Panc1 (cell line): ENCODE data around the gene ARID1A. TPM values are rescaled to one million over a fixed set of nuclear protein-coding genes. Genes with fewer than 3 reads are reported as not detected.

Experiments used
- ATAC-seq: fragments of 200-7000 bp; cut with Tn5 transposase; 2 replicates; pipeline ENCODE4 v1.9.1; 2020; ENCODE audit warnings: mild to moderate bottlenecking, moderate library complexity
- BruUV-seq: library from RNA; stranded (reverse); fragments of 400-500 nt; replicated peaks from 2 replicates; lab custom pipeline; 2021; lab: Mats Ljungman, UMichigan
- CTCF ChIA-PET: fragments of 300-600 bp; sonication (Branson Sonifier 250); formaldehyde crosslinking; loops from one replicate; lab custom pipeline; 2022; ENCODE audit warnings: antibody characterized with exemption; lab: Charles Lee
- POLR2A ChIA-PET: fragments of 300-600 bp; sonication (Branson Sonifier 250); formaldehyde crosslinking; loops from one replicate; lab custom pipeline; 2022; ENCODE audit warnings: antibody characterized with exemption; lab: Charles Lee
- DNase-seq: peaks from one replicate; pipeline ENCODE4 v3.0.0-alpha.2; 2010; ENCODE audit warnings: low read depth, low spot score
- H3K27ac ChIP-seq: 2 replicates; pipeline ENCODE4 v1.5.1; 2011; ENCODE audit warnings: mild to moderate bottlenecking, low read length, inconsistent platforms
- H3K27me3 ChIP-seq: fragments of 200-500 bp; sonication (Bioruptor generic); 2 replicates; pipeline ENCODE4 v1.6.0; 2014; ENCODE audit warnings: low read length, inconsistent platforms; ENCODE audit not compliant: control insufficient read depth, insufficient read depth
- H3K36me3 ChIP-seq: fragments of 200-500 bp; sonication (Bioruptor generic); 2 replicates; pipeline ENCODE4 v1.5.1; 2014; ENCODE audit warnings: inconsistent platforms, mild to moderate bottlenecking, low read length, moderate library complexity; ENCODE audit not compliant: control insufficient read depth, insufficient read depth
- H3K4me1 ChIP-seq: 2 replicates; pipeline ENCODE4 v1.5.1; 2011; ENCODE audit warnings: inconsistent platforms, mild to moderate bottlenecking, low read length, moderate library complexity; ENCODE audit not compliant: control insufficient read depth, insufficient read depth
- H3K4me3 ChIP-seq, 2 experiments: 2 replicates each; pipeline ENCODE4 v1.5.1; 2011 to 2012; ENCODE audit warnings: low read depth in 2 of 2, low read length in 2 of 2, mild to moderate bottlenecking in 2 of 2, inconsistent platforms in 1 of 2, moderate library complexity in 1 of 2
- H3K9me3 ChIP-seq: fragments of 200-500 bp; sonication (Bioruptor generic); 2 replicates; pipeline ENCODE4 v1.5.1; 2014; ENCODE audit warnings: low read depth, mild to moderate bottlenecking, inconsistent platforms, low read length, moderate library complexity; ENCODE audit not compliant: control insufficient read depth, insufficient read depth
- POLR2AphosphoS5 ChIP-seq: IDR thresholded peaks from 2 replicates; pipeline ENCODE4 v1.6.1; 2012; ENCODE audit warnings: mild to moderate bottlenecking, low read depth, low read length, moderate library complexity
- SIN3A ChIP-seq: IDR thresholded peaks from 2 replicates; pipeline ENCODE4 v1.6.1; 2012; ENCODE audit warnings: low read depth, mild to moderate bottlenecking, low read length, moderate library complexity, borderline replicate concordance; ENCODE audit not compliant: insufficient read depth
- TCF7L2 ChIP-seq: IDR thresholded peaks from 2 replicates; pipeline ENCODE4 v1.6.1; 2011; ENCODE audit warnings: mild to moderate bottlenecking, low read depth, low read length, inconsistent platforms
- in situ Hi-C: cut with HindIII; loops from 2 replicates; pipeline ENCODE4 v1.10.0; 2016; ENCODE audit warnings: low sequenced_read_pairs, low pct_unique_long_range_greater_than_20kb
- intact Hi-C: fragments of 100-400 bp; cut with micrococcal nuclease; formaldehyde crosslinking; loops from one replicate; pipeline ENCODE4 v1.10.0; 2022; ENCODE audit not compliant: unreplicated experiment
- total RNA-seq: library from RNA; stranded (reverse); gene quantifications from one replicate; pipeline ENCODE4 v1.2.1, GENCODE V29; 2021; ENCODE audit not compliant: unreplicated experiment
- TF ChIP-seq, protein P1 (sequence below): fragments of 450-650 bp; IDR thresholded peaks from 2 replicates; pipeline ENCODE4 v1.5.1; 2017; ENCODE audit warnings: mild to moderate bottlenecking
- TF ChIP-seq, protein P2 (sequence below), 2 experiments: IDR thresholded peaks; 2 replicates each; pipeline ENCODE4 v1.6.1; 2011 to 2012; ENCODE audit warnings: low read depth in 2 of 2, control low read depth in 1 of 2, low read length in 1 of 2, mild to moderate bottlenecking in 1 of 2, moderate library complexity in 1 of 2; ENCODE audit not compliant: insufficient read depth in 1 of 2

Gene ARID1A
- total RNA-seq, 1 experiment from 2014 or later, result 110 TPM

DNA sequence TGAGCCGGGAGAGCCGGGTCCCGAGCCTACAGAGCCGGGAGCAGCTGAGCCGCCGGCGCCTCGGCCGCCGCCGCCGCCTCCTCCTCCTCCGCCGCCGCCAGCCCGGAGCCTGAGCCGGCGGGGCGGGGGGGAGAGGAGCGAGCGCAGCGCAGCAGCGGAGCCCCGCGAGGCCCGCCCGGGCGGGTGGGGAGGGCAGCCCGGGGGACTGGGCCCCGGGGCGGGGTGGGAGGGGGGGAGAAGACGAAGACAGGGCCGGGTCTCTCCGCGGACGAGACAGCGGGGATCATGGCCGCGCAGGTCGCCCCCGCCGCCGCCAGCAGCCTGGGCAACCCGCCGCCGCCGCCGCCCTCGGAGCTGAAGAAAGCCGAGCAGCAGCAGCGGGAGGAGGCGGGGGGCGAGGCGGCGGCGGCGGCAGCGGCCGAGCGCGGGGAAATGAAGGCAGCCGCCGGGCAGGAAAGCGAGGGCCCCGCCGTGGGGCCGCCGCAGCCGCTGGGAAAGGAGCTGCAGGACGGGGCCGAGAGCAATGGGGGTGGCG lies 371 bp downstream of the ARID1A start:
- Histone ChIP-seq H3K4me3 (peak overlapping the region; percentile 71 to 80), H3K27ac (peak overlapping the region; percentile 73), H3K9me3 (no peaks in the 10 kb centered on the region), H3K27me3 (no peaks in the 10 kb centered on the region), H3K4me1 (peaks cover 47% of the 10 kb centered on the region), H3K36me3 (peaks cover 3% of the 10 kb centered on the region)
- ATAC-seq, result peak; percentile 3
- POLR2A ChIA-PET, result interaction anchor here (0.6 kb wide), 2 partner anchors 17 to 28 kb away, joined by 4 to 6 read pairs; no protein-coding TSS in a partner anchor
- intact Hi-C loops, result loop anchor here (5.0 kb wide), 1 partner anchor 91 kb away; the partner anchor contains the start of gene PIGV
- no peak for DNase-seq
- BruUV-seq, result no TSS peak
- no peak for TF ChIP-seq POLR2AphosphoS5
- no peak for TF ChIP-seq TCF7L2
- TF ChIP-seq, protein P1, sequence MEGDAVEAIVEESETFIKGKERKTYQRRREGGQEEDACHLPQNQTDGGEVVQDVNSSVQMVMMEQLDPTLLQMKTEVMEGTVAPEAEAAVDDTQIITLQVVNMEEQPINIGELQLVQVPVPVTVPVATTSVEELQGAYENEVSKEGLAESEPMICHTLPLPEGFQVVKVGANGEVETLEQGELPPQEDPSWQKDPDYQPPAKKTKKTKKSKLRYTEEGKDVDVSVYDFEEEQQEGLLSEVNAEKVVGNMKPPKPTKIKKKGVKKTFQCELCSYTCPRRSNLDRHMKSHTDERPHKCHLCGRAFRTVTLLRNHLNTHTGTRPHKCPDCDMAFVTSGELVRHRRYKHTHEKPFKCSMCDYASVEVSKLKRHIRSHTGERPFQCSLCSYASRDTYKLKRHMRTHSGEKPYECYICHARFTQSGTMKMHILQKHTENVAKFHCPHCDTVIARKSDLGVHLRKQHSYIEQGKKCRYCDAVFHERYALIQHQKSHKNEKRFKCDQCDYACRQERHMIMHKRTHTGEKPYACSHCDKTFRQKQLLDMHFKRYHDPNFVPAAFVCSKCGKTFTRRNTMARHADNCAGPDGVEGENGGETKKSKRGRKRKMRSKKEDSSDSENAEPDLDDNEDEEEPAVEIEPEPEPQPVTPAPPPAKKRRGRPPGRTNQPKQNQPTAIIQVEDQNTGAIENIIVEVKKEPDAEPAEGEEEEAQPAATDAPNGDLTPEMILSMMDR, result no peak
- no peak for TF ChIP-seq SIN3A
- TF ChIP-seq, protein P2, sequence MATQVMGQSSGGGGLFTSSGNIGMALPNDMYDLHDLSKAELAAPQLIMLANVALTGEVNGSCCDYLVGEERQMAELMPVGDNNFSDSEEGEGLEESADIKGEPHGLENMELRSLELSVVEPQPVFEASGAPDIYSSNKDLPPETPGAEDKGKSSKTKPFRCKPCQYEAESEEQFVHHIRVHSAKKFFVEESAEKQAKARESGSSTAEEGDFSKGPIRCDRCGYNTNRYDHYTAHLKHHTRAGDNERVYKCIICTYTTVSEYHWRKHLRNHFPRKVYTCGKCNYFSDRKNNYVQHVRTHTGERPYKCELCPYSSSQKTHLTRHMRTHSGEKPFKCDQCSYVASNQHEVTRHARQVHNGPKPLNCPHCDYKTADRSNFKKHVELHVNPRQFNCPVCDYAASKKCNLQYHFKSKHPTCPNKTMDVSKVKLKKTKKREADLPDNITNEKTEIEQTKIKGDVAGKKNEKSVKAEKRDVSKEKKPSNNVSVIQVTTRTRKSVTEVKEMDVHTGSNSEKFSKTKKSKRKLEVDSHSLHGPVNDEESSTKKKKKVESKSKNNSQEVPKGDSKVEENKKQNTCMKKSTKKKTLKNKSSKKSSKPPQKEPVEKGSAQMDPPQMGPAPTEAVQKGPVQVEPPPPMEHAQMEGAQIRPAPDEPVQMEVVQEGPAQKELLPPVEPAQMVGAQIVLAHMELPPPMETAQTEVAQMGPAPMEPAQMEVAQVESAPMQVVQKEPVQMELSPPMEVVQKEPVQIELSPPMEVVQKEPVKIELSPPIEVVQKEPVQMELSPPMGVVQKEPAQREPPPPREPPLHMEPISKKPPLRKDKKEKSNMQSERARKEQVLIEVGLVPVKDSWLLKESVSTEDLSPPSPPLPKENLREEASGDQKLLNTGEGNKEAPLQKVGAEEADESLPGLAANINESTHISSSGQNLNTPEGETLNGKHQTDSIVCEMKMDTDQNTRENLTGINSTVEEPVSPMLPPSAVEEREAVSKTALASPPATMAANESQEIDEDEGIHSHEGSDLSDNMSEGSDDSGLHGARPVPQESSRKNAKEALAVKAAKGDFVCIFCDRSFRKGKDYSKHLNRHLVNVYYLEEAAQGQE (IDR thresholded peaks at IDR 0.05; ENCODE audit: insufficient read depth in 1 of 2, low read depth in 2 of 2, low read length in 1 of 2), result no peak
- in situ Hi-C loops, result no loop called here
- CTCF ChIA-PET, result no interaction called here

DNA sequence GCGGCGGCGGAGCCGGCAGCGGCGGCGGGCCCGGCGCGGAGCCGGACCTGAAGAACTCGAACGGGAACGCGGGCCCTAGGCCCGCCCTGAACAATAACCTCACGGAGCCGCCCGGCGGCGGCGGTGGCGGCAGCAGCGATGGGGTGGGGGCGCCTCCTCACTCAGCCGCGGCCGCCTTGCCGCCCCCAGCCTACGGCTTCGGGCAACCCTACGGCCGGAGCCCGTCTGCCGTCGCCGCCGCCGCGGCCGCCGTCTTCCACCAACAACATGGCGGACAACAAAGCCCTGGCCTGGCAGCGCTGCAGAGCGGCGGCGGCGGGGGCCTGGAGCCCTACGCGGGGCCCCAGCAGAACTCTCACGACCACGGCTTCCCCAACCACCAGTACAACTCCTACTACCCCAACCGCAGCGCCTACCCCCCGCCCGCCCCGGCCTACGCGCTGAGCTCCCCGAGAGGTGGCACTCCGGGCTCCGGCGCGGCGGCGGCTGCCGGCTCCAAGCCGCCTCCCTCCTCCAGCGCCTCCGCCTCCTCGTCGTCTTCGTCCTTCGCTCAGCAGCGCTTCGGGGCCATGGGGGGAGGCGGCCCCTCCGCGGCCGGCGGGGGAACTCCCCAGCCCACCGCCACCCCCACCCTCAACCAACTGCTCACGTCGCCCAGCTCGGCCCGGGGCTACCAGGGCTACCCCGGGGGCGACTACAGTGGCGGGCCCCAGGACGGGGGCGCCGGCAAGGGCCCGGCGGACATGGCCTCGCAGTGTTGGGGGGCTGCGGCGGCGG lies 1.0 kb downstream of the ARID1A start:
- DNase-seq (no peak), ATAC-seq (no peak)
- POLR2A ChIA-PET, result interaction anchor here (0.6 to 0.7 kb wide), 3 partner anchors 19 to 168 kb away, joined by 3 to 6 read pairs (median 4); no protein-coding TSS in a partner anchor
- Histone ChIP-seq H3K4me1 (peaks cover 50% of the 10 kb centered on the region), H3K9me3 (no peaks in the 10 kb centered on the region), H3K4me3 (peak overlapping the region; percentile 71 to 80), H3K27ac (peak overlapping the region; percentile 73), H3K36me3 (peaks cover 3% of the 10 kb centered on the region), H3K27me3 (no peaks in the 10 kb centered on the region)
- no TSS peak for BruUV-seq
- in situ Hi-C loops (no loop called here), intact Hi-C loops (loop anchor here (5.0 kb wide), 1 partner anchor 90 kb away; the partner anchor contains the start of gene PIGV)
- CTCF ChIA-PET, result interaction anchor here (0.6 kb wide), 2 partner anchors 23 to 41 kb away, joined by 5 to 13 read pairs; no protein-coding TSS in a partner anchor
- TF ChIP-seq POLR2AphosphoS5 (no peak; the same call in 1 of the 2 replicates), SIN3A (peak; percentile 77; the same call in 1 of the 2 replicates), TCF7L2 (no peak)
- TF ChIP-seq, protein P1, result no peak
